ENCODE results near the gene ZMYND12.
A peak's percentile ranks its signal among the peaks of the same experiment; 100 is the strongest.

Gene ZMYND12

GRCh38 chr1:42434340-42434739 is 21.5 kb downstream of the ZMYND12 start:
- DNase-seq: no peak

GRCh38 chr1:42433369-42433768 is 22.5 kb downstream of the ZMYND12 start:
- DNase-seq: no peak

GRCh38 chr1:42432714-42433113 is 23.1 kb downstream of the ZMYND12 start:
- DNase-seq: no peak

- no peak for DNase-seq
Observed at GRCh38 chr1:42431514-42431913, 24.3 kb downstream of the ZMYND12 start.

- no peak for DNase-seq
Observed at GRCh38 chr1:42430286-42431135, 25.3 kb downstream of the ZMYND12 start.

GRCh38 chr1:42429603-42430002 is 26.2 kb downstream of the ZMYND12 start:
- no peak for DNase-seq

- no peak for DNase-seq
Observed at GRCh38 chr1:42427240-42427639, 28.6 kb downstream of the ZMYND12 start.

- no peak for DNase-seq
Observed at GRCh38 chr1:42424201-42424600, 31.6 kb downstream of the ZMYND12 start.

GRCh38 chr1:42423681-42424080 is 32.1 kb downstream of the ZMYND12 start:
- DNase-seq: no peak

GRCh38 chr1:42422737-42423136 is 33.1 kb downstream of the ZMYND12 start:
- no peak for DNase-seq

GRCh38 chr1:42420911-42421585 is 34.8 kb downstream of the ZMYND12 start:
- peak; percentile 100 for DNase-seq

- DNase-seq: no peak
Observed at GRCh38 chr1:42420121-42420520, 35.7 kb downstream of the ZMYND12 start.

- DNase-seq: no peak
Observed at GRCh38 chr1:42419126-42419821, 36.5 kb downstream of the ZMYND12 start.

GRCh38 chr1:42418516-42418915 is 37.3 kb downstream of the ZMYND12 start:
- no peak for DNase-seq

- DNase-seq: no peak
Observed at GRCh38 chr1:42417166-42417565, 38.7 kb downstream of the ZMYND12 start.

GRCh38 chr1:42414551-42415496 is 41.0 kb downstream of the ZMYND12 start:
- no peak for DNase-seq

GRCh38 chr1:42403880-42404400 is 51.9 kb downstream of the ZMYND12 start:
- DNase-seq: no peak

- no peak for DNase-seq
Observed at GRCh38 chr1:42399315-42400100, 56.3 kb downstream of the ZMYND12 start.

GRCh38 chr1:42392967-42393848 is 62.6 kb downstream of the ZMYND12 start:
- no peak for DNase-seq

- DNase-seq: peak; percentile 96
Observed at GRCh38 chr1:42392255-42392654, 63.6 kb downstream of the ZMYND12 start.
